Breast epithelium (tissue), 3 donors: ENCODE measurements around the gene NEGR1.

Experiments
- CTCF ChIP-seq, 3 donors: fragments of 450-650 bp; IDR thresholded peaks; one replicate each; pipeline ENCODE4 v1.5.1; 2016 to 2017; ENCODE audit warnings: antibody characterized with exemption in 3 of 3, mild to moderate bottlenecking in 3 of 3, moderate library complexity in 3 of 3
- POLR2A ChIP-seq: fragments of 450-650 bp; IDR thresholded peaks from one replicate; pipeline ENCODE4 v1.6.1; 2016; ENCODE audit warnings: antibody characterized with exemption, mild to moderate bottlenecking, moderate library complexity
- POLR2AphosphoS5 ChIP-seq, 3 donors: sonication (generic); formaldehyde crosslinking; IDR thresholded peaks; one replicate each; pipeline ENCODE4 v1.6.1; 2017; ENCODE audit warnings: antibody characterized with exemption in 3 of 3

- no peak for TF ChIP-seq POLR2A
- no peak for TF ChIP-seq CTCF (IDR thresholded peaks at IDR 0.05)
- TF ChIP-seq POLR2AphosphoS5 (IDR thresholded peaks at IDR 0.05): no peak
Measured at GRCh38 chr1:72066431-72066830, 215.9 kb downstream of the NEGR1 start.
